Measurements from ENCODE around the gene ARHGAP18. TPM values are rescaled to one million over a fixed set of nuclear protein-coding genes. Genes with fewer than 3 reads are reported as not detected.

ARHGAP18 gene
- total RNA-seq, 3 donors from 2014 or later (not counting 1 experiment from before 2014, with no cell fraction given): 11.5 to 12.5 (median 11.8) TPM

GRCh38 chr6:129567374-129567773 lies 142.6 kb downstream of the ARHGAP18 start:
- H3K36me3 ChIP-seq (ENCODE audit: control insufficient read depth, insufficient read depth, low read length): no peaks in the 10 kb centered on the region
- H3K36me3 Mint-ChIP-seq: peaks cover 18% of the 10 kb centered on the region
- intact Hi-C loops (cut with micrococcal nuclease): loop anchor here (2.0 kb wide), 1 partner anchor 69 kb away; no protein-coding TSS in a partner anchor
- H3K27ac Mint-ChIP-seq: no peak overlapping the region
- DNase-seq (peak in 1 of 2 donors; percentile 25), ATAC-seq (peak in 1 of 3 donors; percentile 34)
- H3K4me3 ChIP-seq (ENCODE audit: low read length): no peak overlapping the region
- H3K27me3 ChIP-seq (ENCODE audit: control insufficient read depth, insufficient read depth, low read length): no peaks in the 10 kb centered on the region
- no peak overlapping the region for H3K27ac ChIP-seq (ENCODE audit: low read length)
- H3K9me3 ChIP-seq (ENCODE audit: control insufficient read depth, insufficient read depth, low read length): no peaks in the 10 kb centered on the region
- H3K4me1 Mint-ChIP-seq: no peaks in the 10 kb centered on the region
- TF ChIP-seq CTCF (IDR thresholded peaks at IDR 0.05): peak; percentile 20
- peaks cover 0 to 3% of the 10 kb centered on the region in 2 donors for H3K9me3 Mint-ChIP-seq
- no peak overlapping the region for H3K4me3 Mint-ChIP-seq
- no peaks in the 10 kb centered on the region for H3K4me1 ChIP-seq (ENCODE audit: control insufficient read depth, insufficient read depth, low read length)
- no peaks in the 10 kb centered on the region for H3K27me3 Mint-ChIP-seq (ENCODE audit: low read depth in 2 of 2)
- 90% methylated on average over 5 of the region's 5 CpGs for WGBS (ENCODE audit: insufficient coverage)

DNA sequence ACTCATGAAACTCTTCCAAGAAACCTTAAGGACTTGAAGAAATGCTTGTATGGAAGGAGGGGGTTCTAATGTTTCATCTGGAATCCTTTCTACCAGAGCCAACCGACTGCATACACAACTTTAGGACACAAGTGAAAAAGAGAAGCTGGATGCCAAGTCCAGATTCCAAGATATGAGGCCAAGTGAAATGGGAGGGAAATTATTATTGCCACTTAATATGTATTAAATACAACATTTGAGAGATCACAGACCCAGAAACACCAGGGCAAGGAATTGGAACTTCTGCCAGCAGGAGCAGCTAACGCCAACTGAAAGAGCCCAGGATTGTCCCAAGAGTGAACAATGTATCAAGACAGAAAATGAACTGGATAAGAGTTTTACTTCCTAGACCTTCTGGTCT lies 144.2 kb downstream of the ARHGAP18 start:
- no peak overlapping the region for H3K27ac Mint-ChIP-seq
- no peaks in the 10 kb centered on the region for H3K27me3 Mint-ChIP-seq (ENCODE audit: low read depth in 2 of 2)
- intact Hi-C loops (cut with micrococcal nuclease): loop anchor here (2.0 kb wide), 1 partner anchor 67 kb away; no protein-coding TSS in a partner anchor
- Histone ChIP-seq H3K27me3 (ENCODE audit: control insufficient read depth, insufficient read depth, low read length) (no peaks in the 10 kb centered on the region), H3K4me1 (ENCODE audit: control insufficient read depth, insufficient read depth, low read length) (no peaks in the 10 kb centered on the region), H3K4me3 (ENCODE audit: low read length) (no peak overlapping the region), H3K27ac (ENCODE audit: low read length) (no peak overlapping the region), H3K9me3 (ENCODE audit: control insufficient read depth, insufficient read depth, low read length) (no peaks in the 10 kb centered on the region), H3K36me3 (ENCODE audit: control insufficient read depth, insufficient read depth, low read length) (no peaks in the 10 kb centered on the region)
- H3K36me3 Mint-ChIP-seq: peaks cover 8% of the 10 kb centered on the region
- H3K4me3 Mint-ChIP-seq: no peak overlapping the region
- ATAC-seq (no peak), DNase-seq (no peak)
- no peaks in the 10 kb centered on the region for H3K4me1 Mint-ChIP-seq
- 81% methylated on average over 2 of the region's 2 CpGs for WGBS (ENCODE audit: insufficient coverage)
- TF ChIP-seq CTCF (IDR thresholded peaks at IDR 0.05): no peak
- no peaks in the 10 kb centered on the region for H3K9me3 Mint-ChIP-seq

DNA sequence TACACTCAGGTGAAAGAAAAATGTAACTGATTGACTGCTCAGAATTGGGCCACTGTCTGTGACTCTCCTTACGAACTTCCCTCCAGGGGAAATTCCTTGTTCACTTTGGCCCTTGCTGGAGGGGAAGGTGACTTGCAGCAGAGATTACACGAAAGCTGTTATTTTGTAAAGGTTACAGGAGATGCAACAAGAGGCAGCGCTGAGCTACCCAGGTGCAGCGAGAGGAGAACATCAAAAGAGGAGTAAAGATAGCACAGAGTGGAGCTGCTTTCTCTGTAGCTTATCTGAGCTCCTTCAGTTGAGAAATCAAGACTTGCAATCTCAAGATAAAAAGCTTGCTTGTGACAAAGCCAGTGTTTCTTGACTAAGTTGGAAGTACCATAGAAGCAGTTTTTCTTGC lies 144.6 kb downstream of the ARHGAP18 start:
- Histone ChIP-seq H3K4me3 (ENCODE audit: low read length) (no peak overlapping the region), H3K4me1 (ENCODE audit: control insufficient read depth, insufficient read depth, low read length) (no peaks in the 10 kb centered on the region), H3K9me3 (ENCODE audit: control insufficient read depth, insufficient read depth, low read length) (no peaks in the 10 kb centered on the region), H3K27me3 (ENCODE audit: control insufficient read depth, insufficient read depth, low read length) (no peaks in the 10 kb centered on the region), H3K27ac (ENCODE audit: low read length) (no peak overlapping the region), H3K36me3 (ENCODE audit: control insufficient read depth, insufficient read depth, low read length) (no peaks in the 10 kb centered on the region)
- intact Hi-C loops (cut with micrococcal nuclease): no loop called here
- DNase-seq (no peak), ATAC-seq (no peak)
- Mint-ChIP-seq H3K4me3 (no peak overlapping the region), H3K9me3 (no peaks in the 10 kb centered on the region), H3K27me3 (ENCODE audit: low read depth in 2 of 2) (no peaks in the 10 kb centered on the region), H3K4me1 (no peaks in the 10 kb centered on the region), H3K27ac (no peak overlapping the region), H3K36me3 (peaks cover 3% of the 10 kb centered on the region)
- TF ChIP-seq CTCF (IDR thresholded peaks at IDR 0.05): no peak
- 76% methylated on average over 4 of the region's 4 CpGs for WGBS (ENCODE audit: insufficient coverage)

DNA sequence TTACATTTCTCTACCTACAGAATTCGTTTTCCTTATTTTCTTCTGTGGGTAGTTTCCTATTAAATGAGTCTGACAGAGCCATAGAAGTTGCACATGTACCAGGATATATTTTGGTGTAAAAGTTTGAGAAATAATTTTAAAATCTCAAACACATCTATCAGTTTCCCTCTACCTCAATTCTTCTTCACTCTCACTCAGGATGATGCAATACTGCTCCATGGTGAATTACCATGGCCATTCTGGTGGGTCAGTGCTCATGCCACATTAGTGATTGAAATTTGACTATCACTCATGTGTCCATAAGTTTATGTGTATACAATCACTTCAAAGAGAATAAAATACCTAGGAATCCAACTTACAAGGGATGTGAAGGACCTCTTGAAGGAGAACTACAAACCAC lies 151.7 kb downstream of the ARHGAP18 start:
- Mint-ChIP-seq H3K36me3 (no peaks in the 10 kb centered on the region), H3K4me1 (no peaks in the 10 kb centered on the region), H3K4me3 (no peak overlapping the region), H3K9me3 (no peaks in the 10 kb centered on the region), H3K27me3 (ENCODE audit: low read depth in 2 of 2) (peaks cover 0 to 6% of the 10 kb centered on the region in 2 donors), H3K27ac (no peak overlapping the region)
- H3K27me3 ChIP-seq (ENCODE audit: control insufficient read depth, insufficient read depth, low read length): no peaks in the 10 kb centered on the region
- WGBS (ENCODE audit: insufficient coverage): no CpG with 5 or more reads among the region's 1 CpG
- intact Hi-C loops (cut with micrococcal nuclease): no loop called here
- DNase-seq (no peak), ATAC-seq (no peak)
- H3K9me3 ChIP-seq (ENCODE audit: control insufficient read depth, insufficient read depth, low read length): no peaks in the 10 kb centered on the region
- H3K36me3 ChIP-seq (ENCODE audit: control insufficient read depth, insufficient read depth, low read length): no peaks in the 10 kb centered on the region
- no peak overlapping the region for H3K27ac ChIP-seq (ENCODE audit: low read length)
- H3K4me1 ChIP-seq (ENCODE audit: control insufficient read depth, insufficient read depth, low read length): no peaks in the 10 kb centered on the region
- no peak for TF ChIP-seq CTCF (IDR thresholded peaks at IDR 0.05)
- H3K4me3 ChIP-seq (ENCODE audit: low read length): no peak overlapping the region
